Activated T-helper 2 cell treated with anti-CD3 and anti-CD28 coated beads, Interferon-gamma antibody, Interleukin-2, Interleukin-4, amounts not matched to agents 10 μg/mL and 5 μg/mL and 100 μg/mL, durations not matched to agents 14 hours and 24 hours and 36 hours (primary cell): ENCODE measurements around the gene STH. TPM values are rescaled to one million over a fixed set of nuclear protein-coding genes. Genes with fewer than 3 reads are reported as not detected.

Experiments used
- DNase-seq: peaks from one replicate; pipeline ENCODE4 v3.0.0; 2021; ENCODE audit warnings: low spot score
- H3K27ac Mint-ChIP-seq: one replicate; pipeline ENCODE4 v1.8.0; 2021; ENCODE audit warnings: mixed read lengths
- H3K27me3 Mint-ChIP-seq: one replicate; pipeline ENCODE4 v1.8.0; 2021; ENCODE audit warnings: low read depth, mixed read lengths
- H3K36me3 Mint-ChIP-seq: one replicate; pipeline ENCODE4 v1.8.0; 2021; ENCODE audit warnings: low read depth, mixed read lengths
- H3K4me1 Mint-ChIP-seq: one replicate; pipeline ENCODE4 v1.8.0; 2021; ENCODE audit warnings: low read depth, mixed read lengths
- H3K4me3 Mint-ChIP-seq: one replicate; pipeline ENCODE4 v1.8.0; 2021; ENCODE audit warnings: low read depth, mild to moderate bottlenecking, moderate library complexity, mixed read lengths
- H3K9me3 Mint-ChIP-seq: one replicate; pipeline ENCODE4 v1.8.0; 2021; ENCODE audit warnings: mixed read lengths
- intact Hi-C: fragments of 100-400 bp; cut with micrococcal nuclease; formaldehyde crosslinking; loops from one replicate; pipeline ENCODE4 v1.15.1; 2023
- total RNA-seq: library from RNA; stranded (reverse); gene quantifications from 2 replicates; pipeline ENCODE4 v1.2.3, GENCODE V29; 2022

The STH gene
- total RNA-seq, 1 donor from 2014 or later: not detected

DNA sequence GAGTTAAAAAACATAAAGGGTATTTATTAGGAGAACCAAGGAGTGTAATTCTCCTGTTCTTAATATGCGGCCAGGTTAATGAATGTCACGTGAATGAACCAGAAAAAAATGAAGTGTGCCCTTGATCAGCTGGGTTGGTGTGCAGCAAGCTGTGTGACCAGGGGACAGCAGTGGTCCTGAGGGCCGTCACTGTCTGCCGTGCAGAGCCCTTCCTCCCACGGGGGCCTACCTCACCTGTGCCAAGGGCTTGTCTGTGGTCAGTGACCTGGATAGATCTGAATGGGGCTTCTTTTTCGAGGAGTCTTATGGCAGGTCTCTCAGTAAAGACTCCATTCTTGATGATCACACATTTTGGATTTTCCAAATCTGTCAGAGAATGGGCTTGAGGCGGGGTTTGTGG lies 17.7 kb upstream of the STH start:
- Mint-ChIP-seq H3K4me1 (no peaks in the 10 kb centered on the region), H3K9me3 (no peaks in the 10 kb centered on the region), H3K4me3 (no peak overlapping the region), H3K36me3 (no peaks in the 10 kb centered on the region), H3K27ac (no peak overlapping the region), H3K27me3 (peaks cover 7% of the 10 kb centered on the region)
- intact Hi-C loops: no loop called here
- DNase-seq: no peak

DNA sequence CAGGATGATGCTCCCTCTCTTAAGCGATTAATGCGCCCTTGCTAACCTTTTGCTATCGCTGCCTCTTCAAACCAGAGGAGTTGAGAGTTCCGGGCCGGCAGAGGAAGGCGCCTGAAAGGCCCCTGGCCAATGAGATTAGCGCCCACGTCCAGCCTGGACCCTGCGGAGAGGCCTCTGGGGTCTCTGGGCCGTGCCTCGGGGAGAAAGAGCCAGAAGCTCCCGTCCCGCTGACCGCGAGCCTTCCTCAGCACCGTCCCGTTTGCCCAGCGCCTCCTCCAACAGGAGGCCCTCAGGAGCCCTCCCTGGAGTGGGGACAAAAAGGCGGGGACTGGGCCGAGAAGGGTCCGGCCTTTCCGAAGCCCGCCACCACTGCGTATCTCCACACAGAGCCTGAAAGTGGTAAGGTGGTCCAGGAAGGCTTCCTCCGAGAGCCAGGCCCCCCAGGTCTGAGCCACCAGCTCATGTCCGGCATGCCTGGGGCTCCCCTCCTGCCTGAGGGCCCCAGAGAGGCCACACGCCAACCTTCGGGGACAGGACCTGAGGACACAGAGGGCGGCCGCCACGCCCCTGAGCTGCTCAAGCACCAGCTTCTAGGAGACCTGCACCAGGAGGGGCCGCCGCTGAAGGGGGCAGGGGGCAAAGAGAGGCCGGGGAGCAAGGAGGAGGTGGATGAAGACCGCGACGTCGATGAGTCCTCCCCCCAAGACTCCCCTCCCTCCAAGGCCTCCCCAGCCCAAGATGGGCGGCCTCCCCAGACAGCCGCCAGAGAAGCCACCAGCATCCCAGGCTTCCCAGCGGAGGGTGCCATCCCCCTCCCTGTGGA lies 16.0 kb upstream of the STH start:
- Mint-ChIP-seq H3K4me1 (no peaks in the 10 kb centered on the region), H3K4me3 (no peak overlapping the region), H3K9me3 (no peaks in the 10 kb centered on the region), H3K27ac (no peak overlapping the region), H3K27me3 (peaks cover 7% of the 10 kb centered on the region), H3K36me3 (no peaks in the 10 kb centered on the region)
- DNase-seq: no peak
- intact Hi-C loops: no loop called here

DNA sequence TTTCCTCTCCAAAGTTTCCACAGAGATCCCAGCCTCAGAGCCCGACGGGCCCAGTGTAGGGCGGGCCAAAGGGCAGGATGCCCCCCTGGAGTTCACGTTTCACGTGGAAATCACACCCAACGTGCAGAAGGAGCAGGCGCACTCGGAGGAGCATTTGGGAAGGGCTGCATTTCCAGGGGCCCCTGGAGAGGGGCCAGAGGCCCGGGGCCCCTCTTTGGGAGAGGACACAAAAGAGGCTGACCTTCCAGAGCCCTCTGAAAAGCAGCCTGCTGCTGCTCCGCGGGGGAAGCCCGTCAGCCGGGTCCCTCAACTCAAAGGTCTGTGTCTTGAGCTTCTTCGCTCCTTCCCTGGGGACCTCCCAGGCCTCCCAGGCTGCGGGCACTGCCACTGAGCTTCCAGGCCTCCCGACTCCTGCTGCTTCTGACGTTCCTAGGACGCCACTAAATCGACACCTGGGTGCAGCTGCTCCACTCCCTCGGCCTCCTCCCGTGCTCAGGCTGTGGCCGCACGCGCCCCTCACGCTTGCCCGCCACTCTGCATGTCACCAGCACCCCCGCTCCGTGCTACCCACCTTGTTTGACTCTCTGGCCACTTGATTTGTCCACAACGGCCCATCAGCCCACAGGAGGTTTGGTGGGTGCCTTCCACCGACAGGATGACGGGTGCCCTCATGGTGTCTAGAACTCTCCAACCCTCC lies 15.3 kb upstream of the STH start:
- no peaks in the 10 kb centered on the region for H3K36me3 Mint-ChIP-seq
- H3K4me1 Mint-ChIP-seq: no peaks in the 10 kb centered on the region
- no peak overlapping the region for H3K27ac Mint-ChIP-seq
- no peaks in the 10 kb centered on the region for H3K9me3 Mint-ChIP-seq
- no peak overlapping the region for H3K4me3 Mint-ChIP-seq
- intact Hi-C loops: no loop called here
- H3K27me3 Mint-ChIP-seq: peaks cover 7% of the 10 kb centered on the region
- DNase-seq: no peak

DNA sequence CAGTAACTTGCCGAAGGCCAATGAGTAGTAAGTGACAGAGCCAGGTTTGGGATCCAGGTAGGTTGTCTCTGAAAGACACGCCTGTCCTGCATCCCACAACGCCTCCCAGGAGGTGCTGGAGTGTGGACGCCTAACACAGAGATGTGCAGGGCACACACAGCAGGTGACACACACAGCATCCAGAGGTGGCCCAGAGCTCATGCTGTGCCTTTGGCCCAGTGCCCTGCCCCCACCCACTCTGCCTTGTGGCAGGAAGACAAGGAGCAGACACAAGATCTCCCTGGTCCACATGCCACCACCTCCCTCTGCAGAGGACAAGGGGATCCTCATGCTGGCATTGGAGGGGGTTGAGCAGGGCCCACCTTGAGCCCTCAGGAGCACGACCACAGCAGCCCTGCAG lies 14.7 kb upstream of the STH start:
- Mint-ChIP-seq H3K9me3 (no peaks in the 10 kb centered on the region), H3K4me3 (no peak overlapping the region), H3K27me3 (peaks cover 7% of the 10 kb centered on the region), H3K36me3 (no peaks in the 10 kb centered on the region), H3K4me1 (no peaks in the 10 kb centered on the region), H3K27ac (no peak overlapping the region)
- no peak for DNase-seq
- intact Hi-C loops: no loop called here

DNA sequence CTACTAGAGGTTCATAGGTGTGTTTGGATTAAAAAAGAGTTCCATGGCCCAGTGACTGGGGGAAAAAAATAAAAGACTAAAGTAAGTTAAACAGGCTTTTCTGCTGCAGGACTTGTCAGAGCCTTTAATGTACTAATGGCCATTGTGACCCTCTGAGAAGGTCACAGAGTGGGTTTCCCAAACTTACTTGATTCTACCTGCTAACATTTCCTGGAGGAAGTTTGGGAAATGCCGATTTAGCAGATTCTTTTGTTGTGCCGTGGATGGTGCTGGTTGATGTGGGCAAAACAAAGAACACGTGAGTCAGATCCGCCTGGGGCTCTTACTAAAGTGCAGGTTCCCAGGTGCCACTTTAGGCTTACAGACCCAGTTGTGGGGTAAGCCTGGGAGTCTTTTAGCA lies 13.6 kb upstream of the STH start:
- Mint-ChIP-seq H3K27ac (no peak overlapping the region), H3K27me3 (peaks cover 7% of the 10 kb centered on the region), H3K9me3 (no peaks in the 10 kb centered on the region), H3K36me3 (no peaks in the 10 kb centered on the region), H3K4me3 (no peak overlapping the region), H3K4me1 (no peaks in the 10 kb centered on the region)
- intact Hi-C loops: no loop called here
- no peak for DNase-seq

DNA sequence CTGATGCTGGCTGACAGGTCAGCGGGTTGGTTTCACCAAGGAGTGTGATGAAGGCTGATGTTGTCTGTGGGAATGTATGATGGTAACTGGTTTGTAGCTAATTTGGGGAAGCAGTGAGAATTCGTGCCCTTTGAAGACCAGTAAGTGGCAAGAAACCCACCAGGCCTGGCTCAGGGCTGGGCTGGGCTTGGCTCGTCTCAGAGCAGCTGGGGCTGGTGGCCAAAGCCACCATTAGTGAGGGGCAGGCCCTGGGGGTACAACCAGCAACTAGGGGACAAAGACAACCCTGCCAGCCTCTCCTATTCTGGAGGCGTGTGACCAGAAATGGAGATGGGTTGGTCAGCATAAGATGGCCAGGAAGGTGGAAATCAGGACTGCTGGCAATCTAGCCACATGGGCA lies 13.0 kb upstream of the STH start:
- H3K4me3 Mint-ChIP-seq: no peak overlapping the region
- no peaks in the 10 kb centered on the region for H3K36me3 Mint-ChIP-seq
- intact Hi-C loops: no loop called here

DNA sequence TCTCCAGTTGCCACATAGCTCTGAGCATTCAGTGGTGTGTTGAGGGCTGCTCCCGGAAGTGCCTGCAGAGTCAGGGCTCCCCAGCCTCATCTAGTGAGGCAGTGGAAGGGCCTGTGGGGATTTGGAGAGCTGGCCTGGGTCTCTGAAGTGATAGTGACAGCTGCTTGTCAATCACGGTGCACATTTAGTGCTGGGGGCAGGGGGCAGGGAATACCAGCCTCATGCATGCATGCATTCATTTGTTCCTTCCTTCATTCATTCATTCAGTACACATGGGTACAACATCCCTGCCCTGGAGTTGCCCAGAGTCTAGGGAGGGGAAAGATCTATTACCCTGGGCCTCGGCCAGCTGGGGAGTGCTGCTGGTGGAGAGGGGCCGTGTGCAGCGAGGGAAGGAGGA lies 11.3 kb upstream of the STH start:
- no peaks in the 10 kb centered on the region for H3K4me1 Mint-ChIP-seq
- H3K9me3 Mint-ChIP-seq: no peaks in the 10 kb centered on the region
- no peak for DNase-seq
- H3K36me3 Mint-ChIP-seq: no peaks in the 10 kb centered on the region
- no peak overlapping the region for H3K27ac Mint-ChIP-seq
- peaks cover 7% of the 10 kb centered on the region for H3K27me3 Mint-ChIP-seq
- no peak overlapping the region for H3K4me3 Mint-ChIP-seq
- intact Hi-C loops: no loop called here

More for the DNA sequence above, 13.0 kb upstream of the STH start:
- peaks cover 7% of the 10 kb centered on the region for H3K27me3 Mint-ChIP-seq
- no peaks in the 10 kb centered on the region for H3K9me3 Mint-ChIP-seq
- no peak overlapping the region for H3K27ac Mint-ChIP-seq
- DNase-seq: no peak
- H3K4me1 Mint-ChIP-seq: no peaks in the 10 kb centered on the region

DNA sequence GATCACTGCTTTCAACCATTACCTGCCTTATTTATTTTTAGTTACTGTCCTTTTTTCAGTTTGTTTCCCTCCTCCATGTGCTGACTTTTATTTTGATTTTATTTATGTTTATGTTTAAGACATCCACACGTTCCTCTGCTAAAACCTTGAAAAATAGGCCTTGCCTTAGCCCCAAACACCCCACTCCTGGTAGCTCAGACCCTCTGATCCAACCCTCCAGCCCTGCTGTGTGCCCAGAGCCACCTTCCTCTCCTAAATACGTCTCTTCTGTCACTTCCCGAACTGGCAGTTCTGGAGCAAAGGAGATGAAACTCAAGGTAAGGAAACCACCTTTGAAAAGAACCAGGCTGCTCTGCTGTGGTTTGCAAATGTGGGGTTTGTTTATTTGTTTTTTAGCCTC lies 9.3 kb upstream of the STH start:
- Mint-ChIP-seq H3K9me3 (no peaks in the 10 kb centered on the region), H3K4me3 (no peak overlapping the region), H3K36me3 (no peaks in the 10 kb centered on the region), H3K27me3 (peaks cover 5% of the 10 kb centered on the region), H3K27ac (no peak overlapping the region), H3K4me1 (no peaks in the 10 kb centered on the region)
- DNase-seq: no peak
- intact Hi-C loops: no loop called here

DNA sequence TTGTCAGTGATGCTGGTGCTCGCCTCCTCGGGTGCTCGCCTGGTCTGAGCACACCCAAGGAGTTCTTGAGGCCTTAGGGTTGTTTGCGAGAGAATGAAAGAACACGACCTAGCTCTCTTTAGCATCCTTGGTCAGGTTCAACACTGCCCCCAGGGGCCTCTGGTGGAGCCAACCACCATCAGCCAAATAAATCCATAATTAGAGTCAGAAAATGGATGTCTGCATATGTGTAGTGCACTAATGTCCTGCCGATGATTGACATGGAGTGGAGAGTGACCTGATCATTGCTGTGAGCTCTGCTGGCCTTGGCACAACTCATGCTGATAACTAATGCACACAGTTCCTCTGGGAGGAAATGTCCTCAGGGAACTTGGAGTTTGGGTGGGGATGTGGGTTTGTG lies 8.2 kb upstream of the STH start:
- Mint-ChIP-seq H3K27me3 (peaks cover under 1% of the 10 kb centered on the region), H3K27ac (no peak overlapping the region), H3K4me3 (no peak overlapping the region), H3K9me3 (no peaks in the 10 kb centered on the region), H3K4me1 (no peaks in the 10 kb centered on the region), H3K36me3 (no peaks in the 10 kb centered on the region)
- DNase-seq: no peak
- intact Hi-C loops: no loop called here

DNA sequence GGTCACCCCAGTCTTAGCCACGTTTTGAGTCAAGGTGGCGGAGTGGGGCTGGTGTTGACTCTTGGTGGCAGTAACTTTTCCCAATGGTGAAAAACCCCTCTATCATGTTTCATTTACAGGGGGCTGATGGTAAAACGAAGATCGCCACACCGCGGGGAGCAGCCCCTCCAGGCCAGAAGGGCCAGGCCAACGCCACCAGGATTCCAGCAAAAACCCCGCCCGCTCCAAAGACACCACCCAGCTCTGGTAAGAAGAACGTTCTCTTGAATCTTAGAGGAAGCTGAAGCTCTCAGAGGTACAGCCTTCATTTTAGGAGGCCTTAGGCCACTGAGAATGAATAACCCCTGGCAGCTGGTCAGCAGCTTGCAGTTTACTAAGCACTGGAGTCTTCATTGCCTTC lies 7.7 kb upstream of the STH start:
- Mint-ChIP-seq H3K27ac (no peak overlapping the region), H3K4me1 (no peaks in the 10 kb centered on the region), H3K9me3 (no peaks in the 10 kb centered on the region), H3K36me3 (no peaks in the 10 kb centered on the region), H3K4me3 (no peak overlapping the region), H3K27me3 (no peaks in the 10 kb centered on the region)
- DNase-seq: no peak
- intact Hi-C loops: no loop called here

DNA sequence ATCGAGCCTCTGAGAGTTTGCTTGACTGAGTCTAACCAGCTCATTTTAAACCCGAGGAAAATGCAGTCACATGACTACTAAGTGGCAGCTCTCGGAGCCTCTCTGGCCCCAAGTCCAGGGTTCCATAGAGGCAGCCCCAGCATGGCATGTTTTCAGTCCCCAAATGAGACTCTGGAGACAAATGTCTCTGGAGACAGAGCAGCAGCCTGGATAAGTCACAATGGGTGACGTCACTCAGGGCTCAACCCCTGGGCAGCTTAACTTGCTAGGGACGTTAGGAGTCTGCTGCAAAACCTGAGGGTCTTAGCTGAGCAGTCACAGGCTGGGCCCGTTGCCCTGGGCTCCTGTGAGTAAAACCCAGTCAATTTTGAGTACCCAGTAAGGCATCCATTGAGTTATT lies 6.9 kb upstream of the STH start:
- H3K9me3 Mint-ChIP-seq: no peaks in the 10 kb centered on the region
- H3K4me3 Mint-ChIP-seq: no peak overlapping the region
- H3K4me1 Mint-ChIP-seq: no peaks in the 10 kb centered on the region
- no peak for DNase-seq
- H3K27me3 Mint-ChIP-seq: no peaks in the 10 kb centered on the region
- no peaks in the 10 kb centered on the region for H3K36me3 Mint-ChIP-seq
- intact Hi-C loops: no loop called here
- no peak overlapping the region for H3K27ac Mint-ChIP-seq

DNA sequence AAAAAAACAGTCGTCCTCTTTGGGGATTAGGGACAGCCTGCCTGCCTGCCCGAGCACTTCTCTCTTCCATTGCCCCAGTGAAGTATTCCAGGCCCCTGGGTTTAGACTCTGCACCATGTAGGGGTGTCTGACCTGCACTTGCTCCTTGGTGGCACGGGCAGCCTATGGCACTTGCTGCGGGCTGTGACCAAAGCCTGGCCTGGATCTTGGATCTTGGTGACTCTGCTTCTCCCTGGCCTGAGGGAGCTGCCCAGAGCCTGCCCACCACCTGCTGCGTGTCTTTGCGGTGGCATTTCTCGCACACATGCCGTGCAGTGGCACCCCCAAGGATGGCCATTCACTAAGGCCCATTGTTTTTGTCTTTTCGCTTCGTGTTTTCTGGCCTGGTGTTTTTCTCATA lies 6.1 kb upstream of the STH start:
- no peak overlapping the region for H3K27ac Mint-ChIP-seq
- H3K27me3 Mint-ChIP-seq: no peaks in the 10 kb centered on the region
- no peak for DNase-seq
- no peaks in the 10 kb centered on the region for H3K4me1 Mint-ChIP-seq
- H3K9me3 Mint-ChIP-seq: no peaks in the 10 kb centered on the region
- intact Hi-C loops: no loop called here
- no peaks in the 10 kb centered on the region for H3K36me3 Mint-ChIP-seq
- no peak overlapping the region for H3K4me3 Mint-ChIP-seq

DNA sequence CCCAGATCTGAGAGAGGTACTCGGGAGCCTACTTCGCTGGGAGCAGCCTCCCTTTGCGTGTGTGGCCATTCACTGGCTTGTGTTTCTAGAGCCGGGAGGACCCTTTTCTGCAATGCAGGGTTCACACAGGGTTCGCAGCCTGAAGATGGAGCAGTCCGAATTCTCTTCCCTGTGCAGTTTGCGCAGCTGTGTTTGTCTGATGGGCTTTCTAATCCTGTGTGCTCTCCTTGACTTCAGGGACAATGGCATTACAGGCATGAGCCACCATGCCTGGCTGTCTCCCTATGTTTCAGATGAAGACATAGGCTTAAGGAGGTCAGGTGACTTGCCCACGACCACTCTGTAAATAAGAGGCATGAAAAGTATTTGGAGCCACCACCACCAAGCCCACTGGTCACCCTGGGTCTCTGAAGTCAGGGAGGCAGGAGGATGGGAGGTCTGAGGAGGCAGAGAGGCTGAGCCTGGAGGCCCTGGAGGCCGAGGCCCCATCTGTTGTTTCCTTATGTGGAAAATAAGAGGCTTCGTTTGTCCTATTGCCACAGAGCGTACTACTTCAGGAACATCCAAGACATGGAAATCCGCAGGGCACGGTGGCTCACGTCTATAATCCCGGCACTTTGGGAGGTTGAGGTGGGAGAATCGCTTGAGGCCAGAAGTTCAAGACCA lies 5.0 kb upstream of the STH start:
- no peak overlapping the region for H3K4me3 Mint-ChIP-seq
- no peaks in the 10 kb centered on the region for H3K27me3 Mint-ChIP-seq
- DNase-seq: no peak
- H3K36me3 Mint-ChIP-seq: no peaks in the 10 kb centered on the region
- no peaks in the 10 kb centered on the region for H3K4me1 Mint-ChIP-seq
- intact Hi-C loops: no loop called here
- H3K27ac Mint-ChIP-seq: no peak overlapping the region
- H3K9me3 Mint-ChIP-seq: no peaks in the 10 kb centered on the region
